GM23338 (cell line): ENCODE measurements around the gene STAM. TPM values are rescaled to one million over a fixed set of nuclear protein-coding genes. Genes with fewer than 3 reads are reported as not detected.

Experiments
- ATAC-seq: fragments of 200-7000 bp; cut with Tn5 transposase; 3 replicates; pipeline ENCODE4 v1.9.1; 2020
- DNase-seq: peaks from one replicate; pipeline ENCODE4 v3.0.0-alpha.2; 2015; ENCODE audit warnings: low spot score
- H2AFZ ChIP-seq: fragments of 200-600 bp; sonication (generic); 2 replicates; pipeline ENCODE4 v1.8.0; 2016; ENCODE audit warnings: antibody characterized with exemption, mild to moderate bottlenecking, moderate library complexity
- H3F3A ChIP-seq: fragments of 200-600 bp; sonication (generic); replicated peaks from 2 replicates; pipeline ENCODE4 v1.8.0; 2017; ENCODE audit warnings: antibody characterized with exemption, mixed run types, low read depth
- H3K27ac ChIP-seq: fragments of 200-600 bp; sonication (generic); 2 replicates; pipeline ENCODE4 v1.6.1; 2016; ENCODE audit warnings: low read depth
- H3K27me3 ChIP-seq: fragments of 200-600 bp; sonication (generic); 2 replicates; pipeline ENCODE4 v1.8.0; 2016; ENCODE audit warnings: mild to moderate bottlenecking, mixed run types, moderate library complexity; ENCODE audit not compliant: insufficient read depth
- H3K36me3 ChIP-seq: fragments of 200-600 bp; sonication (generic); 2 replicates; pipeline ENCODE4 v1.8.0; 2016; ENCODE audit warnings: mild to moderate bottlenecking; ENCODE audit not compliant: insufficient read depth
- H3K4me1 ChIP-seq: fragments of 200-600 bp; sonication (generic); 2 replicates; pipeline ENCODE4 v1.8.0; 2016; ENCODE audit warnings: mild to moderate bottlenecking, moderate library complexity; ENCODE audit not compliant: insufficient read depth
- H3K4me2 ChIP-seq: fragments of 200-600 bp; sonication (generic); 2 replicates; pipeline ENCODE4 v1.7.1; 2017; ENCODE audit warnings: mixed run types
- H3K4me3 ChIP-seq: fragments of 200-600 bp; sonication (generic); 2 replicates; pipeline ENCODE4 v1.6.1; 2016; ENCODE audit warnings: mixed run types
- H3K79me2 ChIP-seq: fragments of 200-600 bp; sonication (generic); replicated peaks from 2 replicates; pipeline ENCODE4 v1.8.0; 2017; ENCODE audit warnings: mild to moderate bottlenecking; ENCODE audit not compliant: insufficient read depth
- H3K9me2 ChIP-seq: fragments of 200-600 bp; sonication (generic); 2 replicates; pipeline ENCODE4 v1.8.0; 2017; ENCODE audit not compliant: insufficient read depth
- H4K20me1 ChIP-seq: fragments of 200-600 bp; sonication (generic); replicated peaks from 2 replicates; pipeline ENCODE4 v1.8.0; 2017; ENCODE audit warnings: mild to moderate bottlenecking; ENCODE audit not compliant: insufficient read depth
- H3K27ac Mint-ChIP-seq: 2 replicates; pipeline ENCODE4 v1.8.0; 2020; ENCODE audit warnings: inconsistent platforms, mild to moderate bottlenecking, moderate library complexity, mixed read lengths
- H3K27me3 Mint-ChIP-seq: 3 replicates; pipeline ENCODE4 v1.8.0; 2022; ENCODE audit warnings: low read depth, mild to moderate bottlenecking, moderate library complexity, mixed read lengths, inconsistent platforms; ENCODE audit not compliant: insufficient read depth, poor library complexity
- H3K36me3 Mint-ChIP-seq: 3 replicates; pipeline ENCODE4 v1.8.0; 2021; ENCODE audit warnings: low read depth, mild to moderate bottlenecking, inconsistent platforms, moderate library complexity, mixed read lengths
- H3K4me1 Mint-ChIP-seq: 3 replicates; pipeline ENCODE4 v1.8.0; 2020; ENCODE audit warnings: mild to moderate bottlenecking, inconsistent platforms, mixed read lengths
- H3K4me3 Mint-ChIP-seq: 3 replicates; pipeline ENCODE4 v1.8.0; 2021; ENCODE audit warnings: moderate library complexity, mild to moderate bottlenecking, inconsistent platforms, mixed read lengths
- H3K9me3 Mint-ChIP-seq: 3 replicates; pipeline ENCODE4 v1.8.0; 2020; ENCODE audit warnings: moderate library complexity, mild to moderate bottlenecking, inconsistent platforms, mixed read lengths
- CREB1 ChIP-seq: fragments of 250-450 bp; sonication (Bioruptor Pico); IDR thresholded peaks from 2 replicates; pipeline ENCODE4 v1.5.0; 2020; ENCODE audit warnings: low read depth, mild to moderate bottlenecking, moderate library complexity
- ETS1 ChIP-seq: IDR thresholded peaks from 2 replicates; pipeline ENCODE4 v1.6.1; 2016; ENCODE audit warnings: antibody characterized with exemption
- EZH2 ChIP-seq: fragments of 200-600 bp; sonication (generic); IDR thresholded peaks from one replicate; pipeline ENCODE4 v1.8.0; 2017; ENCODE audit warnings: antibody characterized with exemption, mild to moderate bottlenecking, low read depth; ENCODE audit not compliant: unreplicated experiment
- EZH2phosphoT487 ChIP-seq: fragments of 200-600 bp; sonication (generic); IDR thresholded peaks from one replicate; pipeline ENCODE4 v1.8.1; 2018; ENCODE audit warnings: antibody characterized with exemption; ENCODE audit not compliant: unreplicated experiment
- JUNB ChIP-seq: IDR thresholded peaks from one replicate; pipeline ENCODE4 v1.6.1; 2016; ENCODE audit warnings: antibody characterized with exemption; ENCODE audit not compliant: unreplicated experiment
- NANOG ChIP-seq: IDR thresholded peaks from 2 replicates; pipeline ENCODE4 v1.6.1; 2016; ENCODE audit warnings: antibody characterized with exemption, borderline replicate concordance
- POLR2AphosphoS5 ChIP-seq: IDR thresholded peaks from 2 replicates; pipeline ENCODE4 v1.6.1; 2016; ENCODE audit warnings: antibody characterized with exemption, low read depth
- REST ChIP-seq: IDR thresholded peaks from one replicate; pipeline ENCODE4 v1.6.1; 2018; ENCODE audit warnings: antibody characterized with exemption; ENCODE audit not compliant: unreplicated experiment
- STAT1 ChIP-seq: IDR thresholded peaks from one replicate; pipeline ENCODE4 v1.6.1; 2016; ENCODE audit warnings: antibody characterized with exemption; ENCODE audit not compliant: unreplicated experiment
- ZNF114 ChIP-seq: fragments of 250-450 bp; sonication (Bioruptor Pico); IDR thresholded peaks from 2 replicates; pipeline ENCODE4 v1.5.0; 2020; ENCODE audit warnings: mild to moderate bottlenecking, moderate library complexity
- ZNF331 ChIP-seq: fragments of 250-450 bp; sonication (Bioruptor Pico); IDR thresholded peaks from 2 replicates; pipeline ENCODE4 v1.5.0; 2020; ENCODE audit warnings: low read depth, mild to moderate bottlenecking, moderate library complexity
- polyA plus RNA-seq: library from polyadenylated mRNA; unstranded; fragments of >200 nt; fragmentation: Nextera tagmentation; extraction: Ambion mirVana; gene quantifications from 2 replicates; pipeline ENCODE4 v1.2.1, GENCODE V29; 2016
- total RNA-seq: library from RNA; depleted of rRNA; stranded (reverse); fragments of >200 nt; shearing (Covaris generic); gene quantifications from 2 replicates; pipeline ENCODE4 v1.2.3, GENCODE V29; 2014

Gene STAM
- total and polyA plus RNA-seq, 2 experiments from 2014 or later: 28.8 to 40.5 TPM

GRCh38 chr10:17648243-17649035 is 4.5 kb downstream of the STAM start:
- H3K4me1 Mint-ChIP-seq: peaks cover 31% of the 10 kb centered on the region
- ATAC-seq: no peak
- no peak overlapping the region for H3K4me3 ChIP-seq
- H2AFZ ChIP-seq: no peak overlapping the region
- no peaks in the 10 kb centered on the region for H3K9me2 ChIP-seq
- H3K36me3 Mint-ChIP-seq: peaks cover 21% of the 10 kb centered on the region
- DNase-seq: no peak
- H3K27me3 ChIP-seq: no peaks in the 10 kb centered on the region
- H4K20me1 ChIP-seq: no peaks in the 10 kb centered on the region
- TF ChIP-seq REST (no peak), JUNB (no peak), ZNF331 (no peak), EZH2phosphoT487 (no peak), STAT1 (no peak)
- H3K9me3 Mint-ChIP-seq: peaks cover 9% of the 10 kb centered on the region
- H3K27ac ChIP-seq: no peak overlapping the region
- peaks cover 37% of the 10 kb centered on the region for H3K4me1 ChIP-seq
- no peak overlapping the region for H3K27ac Mint-ChIP-seq
- H3K36me3 ChIP-seq: peaks cover 3% of the 10 kb centered on the region; the same call in 1 of the 2 replicates
- H3K4me3 Mint-ChIP-seq: no peak overlapping the region
- no peak overlapping the region for H3K4me2 ChIP-seq
- H3K79me2 ChIP-seq: peaks cover 93% of the 10 kb centered on the region
- H3F3A ChIP-seq: no peaks in the 10 kb centered on the region; the same call in 1 of the 2 replicates
- peaks cover 9% of the 10 kb centered on the region for H3K27me3 Mint-ChIP-seq

- peaks cover 97% of the 10 kb centered on the region for H3K79me2 ChIP-seq
- Mint-ChIP-seq H3K36me3 (peaks cover 27% of the 10 kb centered on the region), H3K9me3 (peaks cover 14% of the 10 kb centered on the region), H3K27me3 (peaks cover 4% of the 10 kb centered on the region), H3K4me1 (peaks cover 31% of the 10 kb centered on the region), H3K4me3 (no peak overlapping the region), H3K27ac (no peak overlapping the region)
- no peak for DNase-seq
- H3K9me2 ChIP-seq: no peaks in the 10 kb centered on the region
- H3K27me3 ChIP-seq: no peaks in the 10 kb centered on the region
- H3K4me2 ChIP-seq: no peak overlapping the region
- H3K4me1 ChIP-seq: peaks cover 37% of the 10 kb centered on the region
- H3K36me3 ChIP-seq: peaks cover 6% of the 10 kb centered on the region; the same call in 1 of the 2 replicates
- H3F3A ChIP-seq: no peaks in the 10 kb centered on the region; the same call in 1 of the 2 replicates
- H3K27ac ChIP-seq: no peak overlapping the region
- H3K4me3 ChIP-seq: no peak overlapping the region
- ATAC-seq: no peak
- H2AFZ ChIP-seq: no peak overlapping the region
- no peaks in the 10 kb centered on the region for H4K20me1 ChIP-seq
- TF ChIP-seq REST (no peak), ZNF331 (no peak), CREB1 (CRISPR knock-in tag) (no peak), ZNF114 (CRISPR knock-in tag) (no peak), JUNB (no peak), EZH2phosphoT487 (no peak), STAT1 (no peak), EZH2 (no peak), POLR2AphosphoS5 (no peak), ETS1 (no peak), NANOG (no peak)
Observed at GRCh38 chr10:17649052-17649451, 5.1 kb downstream of the STAM start.
